Fibroblast of lung (primary cell): ENCODE measurements around the gene HOXD4. TPM values are rescaled to one million over a fixed set of nuclear protein-coding genes. Genes with fewer than 3 reads are reported as not detected.

Experiments used
- DNase-seq, 2 donors: peaks; one replicate each; pipeline versions ENCODE4 v3.0.0 to v3.0.0-alpha.2; 2010; ENCODE audit warnings: low read depth in 2 of 2
- H2AFZ ChIP-seq: 2 replicates; pipeline ENCODE4 v1.5.1; 2012; ENCODE audit warnings: low read length, control low read depth, inconsistent platforms
- H3K27ac ChIP-seq: 2 replicates; pipeline ENCODE4 v1.5.1; 2011; ENCODE audit warnings: low read length, control low read depth; ENCODE audit not compliant: insufficient read depth
- H3K27me3 ChIP-seq: 2 replicates; pipeline ENCODE4 v1.5.1; 2011; ENCODE audit warnings: mild to moderate bottlenecking, low read length; ENCODE audit not compliant: control insufficient read depth, insufficient read depth
- H3K36me3 ChIP-seq: 2 replicates; pipeline ENCODE4 v1.5.1; 2011; ENCODE audit warnings: low read length; ENCODE audit not compliant: control insufficient read depth, insufficient read depth
- H3K4me1 ChIP-seq: 2 replicates; pipeline ENCODE4 v1.5.1; 2011; ENCODE audit warnings: low read length; ENCODE audit not compliant: control insufficient read depth, insufficient read depth; ENCODE audit errors: extremely low read depth
- H3K4me2 ChIP-seq: 2 replicates; pipeline ENCODE4 v1.5.1; 2011; ENCODE audit warnings: low read length, control low read depth; ENCODE audit not compliant: insufficient read depth; ENCODE audit errors: extremely low read depth
- H3K4me3 ChIP-seq, 4 experiments: fragments of 200-600 bp in 1 of 4; sonication (generic) in 1 of 4; replicated peaks in 1 of 4; 2 replicates each; pipeline ENCODE4 v1.5.1; 2011 to 2016; ENCODE audit warnings: low read length in 4 of 4, low read depth in 3 of 4, mild to moderate bottlenecking in 3 of 4, control low read depth in 2 of 4, inconsistent platforms in 1 of 4, mixed read lengths in 1 of 4; ENCODE audit not compliant: insufficient read depth in 1 of 4; ENCODE audit errors: control extremely low read depth in 1 of 4
- H3K79me2 ChIP-seq: 2 replicates; pipeline ENCODE4 v1.5.1; 2012; ENCODE audit warnings: mild to moderate bottlenecking, low read length, inconsistent platforms; ENCODE audit not compliant: control insufficient read depth, insufficient read depth
- H3K9ac ChIP-seq: 2 replicates; pipeline ENCODE4 v1.5.1; 2011; ENCODE audit warnings: mild to moderate bottlenecking, low read length, control low read depth; ENCODE audit not compliant: insufficient read depth
- H3K9me3 ChIP-seq: 2 replicates; pipeline ENCODE4 v1.5.1; 2012; ENCODE audit warnings: low read depth, low read length; ENCODE audit not compliant: control insufficient read depth, insufficient read depth
- H4K20me1 ChIP-seq: 2 replicates; pipeline ENCODE4 v1.5.1; 2011; ENCODE audit warnings: low read length; ENCODE audit not compliant: control insufficient read depth, insufficient read depth; ENCODE audit errors: extremely low read depth
- CTCF ChIP-seq, 2 donors: IDR thresholded peaks in 1 of 2; conservative IDR thresholded peaks in 1 of 2; 1 replicate in 1 of 2; 2 replicates in 1 of 2; pipeline ENCODE4 v1.5.1; 2011 to 2012; ENCODE audit warnings: low read length in 2 of 2, control low read depth in 1 of 2, inconsistent platforms in 1 of 2, low read depth in 1 of 2, mild to moderate bottlenecking in 1 of 2
- EZH2 ChIP-seq: IDR thresholded peaks from 2 replicates; pipeline ENCODE4 v1.5.1; 2012; ENCODE audit warnings: low read length, control low read depth, mild to moderate bottlenecking; ENCODE audit errors: missing control alignments
- polyA plus RNA-seq, 2 donors: library from polyadenylated mRNA; depleted of rRNA in 1 of 2; stranded (reverse) in 1 of 2; unstranded in 1 of 2; fragments of >200 nt; gene quantifications; 2 replicates each; pipeline ENCODE4 v1.2.1, GENCODE V29; 2011 to 2012; ENCODE audit warnings: missing spikeins in 1 of 2
- total RNA-seq: library from RNA; depleted of rRNA; stranded (reverse); fragments of >200 nt; gene quantifications from 2 replicates; pipeline ENCODE4 v1.2.1, GENCODE V29; 2014

Gene HOXD4
- total and polyA plus RNA-seq, 2 donors (not counting 1 experiment from before 2014, with no cell fraction given) = not detected

GRCh38 chr2:176147210-176147799 is 4.0 kb upstream of the HOXD4 start:
- DNase-seq = no peak
- H3K36me3 ChIP-seq = no peaks in the 10 kb centered on the region
- H3K27me3 ChIP-seq = peaks cover 62% of the 10 kb centered on the region
- no peak overlapping the region for H3K4me2 ChIP-seq
- H2AFZ ChIP-seq = no peak overlapping the region
- no peaks in the 10 kb centered on the region for H3K9me3 ChIP-seq
- no peaks in the 10 kb centered on the region for H3K4me1 ChIP-seq
- no peak overlapping the region for H3K9ac ChIP-seq
- no peak overlapping the region for H3K4me3 ChIP-seq
- H3K27ac ChIP-seq = no peak overlapping the region
- TF ChIP-seq CTCF (conservative IDR thresholded peaks at IDR 0.05 in 1 of 2, IDR thresholded peaks at IDR 0.05 in 1 of 2; ENCODE audit: low read depth in 1 of 2, low read length in 2 of 2) (no peak), EZH2 (peak; percentile 61)
- H3K79me2 ChIP-seq = no peaks in the 10 kb centered on the region
- H4K20me1 ChIP-seq = no peaks in the 10 kb centered on the region

- Histone ChIP-seq H3K4me2 (no peak overlapping the region), H3K4me1 (no peaks in the 10 kb centered on the region), H4K20me1 (no peaks in the 10 kb centered on the region), H3K36me3 (no peaks in the 10 kb centered on the region), H3K4me3 (no peak overlapping the region), H3K27me3 (peaks cover 68% of the 10 kb centered on the region), H2AFZ (no peak overlapping the region), H3K9ac (no peak overlapping the region), H3K27ac (no peak overlapping the region), H3K79me2 (no peaks in the 10 kb centered on the region), H3K9me3 (no peaks in the 10 kb centered on the region)
- TF ChIP-seq EZH2 (peak; percentile 73), CTCF (conservative IDR thresholded peaks at IDR 0.05 in 1 of 2, IDR thresholded peaks at IDR 0.05 in 1 of 2; ENCODE audit: low read depth in 1 of 2, low read length in 2 of 2) (no peak)
- no peak for DNase-seq
These were observed 3.4 kb upstream of the HOXD4 start for GRCh38 chr2:176147800-176148496.

GRCh38 chr2:176148751-176149421 is 2.5 kb upstream of the HOXD4 start:
- Histone ChIP-seq H2AFZ (no peak overlapping the region), H4K20me1 (no peaks in the 10 kb centered on the region), H3K9me3 (no peaks in the 10 kb centered on the region), H3K4me1 (no peaks in the 10 kb centered on the region), H3K79me2 (no peaks in the 10 kb centered on the region), H3K4me3 (no peak overlapping the region), H3K36me3 (no peaks in the 10 kb centered on the region), H3K4me2 (no peak overlapping the region), H3K27ac (no peak overlapping the region), H3K27me3 (peaks cover 74% of the 10 kb centered on the region), H3K9ac (no peak overlapping the region)
- no peak for DNase-seq
- TF ChIP-seq CTCF (conservative IDR thresholded peaks at IDR 0.05 in 1 of 2, IDR thresholded peaks at IDR 0.05 in 1 of 2; ENCODE audit: low read depth in 1 of 2, low read length in 2 of 2) (no peak), EZH2 (no peak)
